Ascending aorta (tissue), 2 donors: ENCODE measurements around the gene AGBL1. TPM values are rescaled to one million over a fixed set of nuclear protein-coding genes. Genes with fewer than 3 reads are reported as not detected.

Experiments
- DNase-seq, 2 donors: peaks; one replicate each; pipeline ENCODE4 v3.0.0-alpha.2; 2019; ENCODE audit warnings: low spot score in 2 of 2
- H3K27ac ChIP-seq, 2 donors: fragments of 200-600 bp; sonication (generic); one replicate each; pipeline ENCODE4 v1.5.1; 2016 to 2017; ENCODE audit warnings: mild to moderate bottlenecking in 1 of 2
- H3K27me3 ChIP-seq: fragments of 200-600 bp; sonication (generic); one replicate; pipeline ENCODE4 v1.5.1; 2017
- H3K36me3 ChIP-seq, 2 donors: fragments of 200-600 bp; sonication (generic); one replicate each; pipeline ENCODE4 v1.5.1; 2016
- H3K4me1 ChIP-seq, 2 donors: fragments of 200-600 bp; sonication (generic); one replicate each; pipeline ENCODE4 v1.5.1; 2016 to 2017; ENCODE audit warnings: mild to moderate bottlenecking in 1 of 2
- H3K4me3 ChIP-seq, 2 donors: fragments of 200-600 bp; sonication (generic); one replicate each; pipeline ENCODE4 v1.5.1; 2016 to 2017; ENCODE audit warnings: mild to moderate bottlenecking in 1 of 2
- H3K9me3 ChIP-seq, 2 donors: fragments of 200-600 bp; sonication (generic); one replicate each; pipeline ENCODE4 v1.5.1; 2016
- intact Hi-C: fragments of 100-400 bp; cut with DNase I; formaldehyde crosslinking; loops from one replicate; pipeline ENCODE4 v1.15.1; 2023
- total RNA-seq: library from RNA; depleted of rRNA; stranded (reverse); fragments of >200 nt; gene quantifications from one replicate; pipeline ENCODE4 v1.1.0, GENCODE V29; 2016
- TF ChIP-seq, protein P1 (sequence below), 3 experiments: fragments of 200-600 bp in 2 of 3; fragments of 450-650 bp in 1 of 3; sonication (generic) in 2 of 3; IDR thresholded peaks; one replicate each; pipeline ENCODE4 v1.5.1; 2016 to 2019; ENCODE audit warnings: antibody characterized with exemption in 3 of 3, mild to moderate bottlenecking in 1 of 3, moderate library complexity in 1 of 3

AGBL1 gene
- total RNA-seq, 1 donor from 2014 or later: not detected

- H3K27me3 ChIP-seq: no peaks in the 10 kb centered on the region
- TF ChIP-seq, protein P1, sequence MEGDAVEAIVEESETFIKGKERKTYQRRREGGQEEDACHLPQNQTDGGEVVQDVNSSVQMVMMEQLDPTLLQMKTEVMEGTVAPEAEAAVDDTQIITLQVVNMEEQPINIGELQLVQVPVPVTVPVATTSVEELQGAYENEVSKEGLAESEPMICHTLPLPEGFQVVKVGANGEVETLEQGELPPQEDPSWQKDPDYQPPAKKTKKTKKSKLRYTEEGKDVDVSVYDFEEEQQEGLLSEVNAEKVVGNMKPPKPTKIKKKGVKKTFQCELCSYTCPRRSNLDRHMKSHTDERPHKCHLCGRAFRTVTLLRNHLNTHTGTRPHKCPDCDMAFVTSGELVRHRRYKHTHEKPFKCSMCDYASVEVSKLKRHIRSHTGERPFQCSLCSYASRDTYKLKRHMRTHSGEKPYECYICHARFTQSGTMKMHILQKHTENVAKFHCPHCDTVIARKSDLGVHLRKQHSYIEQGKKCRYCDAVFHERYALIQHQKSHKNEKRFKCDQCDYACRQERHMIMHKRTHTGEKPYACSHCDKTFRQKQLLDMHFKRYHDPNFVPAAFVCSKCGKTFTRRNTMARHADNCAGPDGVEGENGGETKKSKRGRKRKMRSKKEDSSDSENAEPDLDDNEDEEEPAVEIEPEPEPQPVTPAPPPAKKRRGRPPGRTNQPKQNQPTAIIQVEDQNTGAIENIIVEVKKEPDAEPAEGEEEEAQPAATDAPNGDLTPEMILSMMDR (IDR thresholded peaks at IDR 0.05): no peak
- H3K4me3 ChIP-seq: no peak overlapping the region
- no peak overlapping the region for H3K27ac ChIP-seq
- H3K4me1 ChIP-seq: no peaks in the 10 kb centered on the region
- no peak for DNase-seq
- H3K9me3 ChIP-seq: no peaks in the 10 kb centered on the region
- no peaks in the 10 kb centered on the region for H3K36me3 ChIP-seq
- intact Hi-C loops: no loop called here
These were observed 761.3 kb downstream of the AGBL1 start for GRCh38 chr15:86840996-86841395.

DNA sequence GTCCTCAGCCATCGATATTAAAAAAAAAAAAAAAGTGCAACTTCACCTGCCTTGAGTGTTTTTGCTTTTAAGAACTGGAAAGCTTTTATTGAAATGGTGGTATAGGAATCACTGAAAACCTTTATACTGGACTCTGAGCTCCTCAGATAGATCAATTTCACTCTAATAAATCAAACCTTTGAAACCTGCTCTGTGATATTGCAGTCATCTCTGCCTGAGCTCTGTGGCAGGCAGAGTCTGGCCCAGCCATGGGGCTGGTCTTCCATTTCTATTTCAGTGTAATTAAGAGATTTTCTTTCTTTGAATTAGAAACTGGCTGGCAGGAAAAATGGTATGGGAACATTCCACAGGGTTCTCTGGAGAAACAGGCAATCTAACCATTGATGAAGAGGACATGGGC is 762.5 kb downstream of the AGBL1 start:
- Histone ChIP-seq H3K27ac (no peak overlapping the region), H3K9me3 (no peaks in the 10 kb centered on the region), H3K4me3 (no peak overlapping the region), H3K27me3 (no peaks in the 10 kb centered on the region), H3K4me1 (no peaks in the 10 kb centered on the region), H3K36me3 (no peaks in the 10 kb centered on the region)
- TF ChIP-seq, protein P1 (IDR thresholded peaks at IDR 0.05): no peak
- intact Hi-C loops: no loop called here
- no peak for DNase-seq

DNA sequence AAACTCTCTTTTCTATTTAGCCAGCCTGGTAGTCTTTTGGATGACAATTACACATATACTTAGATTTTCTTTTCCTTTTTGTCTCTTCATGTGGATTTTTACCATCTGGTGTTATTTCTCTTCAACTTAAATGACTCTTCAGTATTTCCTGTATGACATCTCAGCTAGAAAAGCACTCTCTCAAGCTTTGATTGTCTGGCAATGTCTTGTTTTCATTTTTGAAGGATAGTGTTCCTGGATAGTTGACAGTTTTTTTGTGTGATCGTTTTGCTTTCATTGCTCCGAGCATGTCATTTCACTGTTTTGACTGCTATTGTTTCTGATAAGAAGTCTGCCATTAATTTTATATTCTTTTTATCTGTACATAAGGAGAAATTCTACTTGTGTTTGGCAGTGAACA is 766.4 kb downstream of the AGBL1 start:
- Histone ChIP-seq H3K27me3 (no peaks in the 10 kb centered on the region), H3K36me3 (no peaks in the 10 kb centered on the region), H3K27ac (no peak overlapping the region), H3K4me1 (no peaks in the 10 kb centered on the region), H3K4me3 (no peak overlapping the region), H3K9me3 (no peaks in the 10 kb centered on the region)
- TF ChIP-seq, protein P1 (IDR thresholded peaks at IDR 0.05): no peak
- no peak for DNase-seq
- intact Hi-C loops: no loop called here

- Histone ChIP-seq H3K4me3 (no peak overlapping the region), H3K4me1 (no peaks in the 10 kb centered on the region), H3K9me3 (no peaks in the 10 kb centered on the region), H3K27ac (no peak overlapping the region), H3K27me3 (no peaks in the 10 kb centered on the region), H3K36me3 (no peaks in the 10 kb centered on the region)
- TF ChIP-seq, protein P1 (IDR thresholded peaks at IDR 0.05): no peak
- DNase-seq: no peak
- intact Hi-C loops: no loop called here
These were observed 769.5 kb downstream of the AGBL1 start for GRCh38 chr15:86849136-86849535.

- TF ChIP-seq, protein P1 (IDR thresholded peaks at IDR 0.05): no peak
- no peaks in the 10 kb centered on the region for H3K9me3 ChIP-seq
- intact Hi-C loops: no loop called here
- no peak for DNase-seq
- H3K27ac ChIP-seq: no peak overlapping the region
- H3K4me1 ChIP-seq: no peaks in the 10 kb centered on the region
- H3K36me3 ChIP-seq: no peaks in the 10 kb centered on the region
- no peak overlapping the region for H3K4me3 ChIP-seq
- no peaks in the 10 kb centered on the region for H3K27me3 ChIP-seq
These were observed 770.1 kb downstream of the AGBL1 start for GRCh38 chr15:86849558-86850285.
